HG03575 (cell line): Measurements from ENCODE around the gene CD53.
"Not testable (repeated sequence)": the region's sequence is repeated elsewhere in the genome, so short reads cannot be mapped to it uniquely, and the experiment has no call there.

Experiments
- ATAC-seq: cut with Tn5 transposase; IDR thresholded peaks from one replicate; pipeline ENCODE4 v1.9.1; 2021; ENCODE audit not compliant: unreplicated experiment, insufficient number of reproducible peaks, low FRiP score; ENCODE audit errors: extremely low read depth

The CD53 gene, protein sequence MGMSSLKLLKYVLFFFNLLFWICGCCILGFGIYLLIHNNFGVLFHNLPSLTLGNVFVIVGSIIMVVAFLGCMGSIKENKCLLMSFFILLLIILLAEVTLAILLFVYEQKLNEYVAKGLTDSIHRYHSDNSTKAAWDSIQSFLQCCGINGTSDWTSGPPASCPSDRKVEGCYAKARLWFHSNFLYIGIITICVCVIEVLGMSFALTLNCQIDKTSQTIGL

GRCh38 chr1:110872745-110873720 is at the start of gene CD53:
Gene CD53 (plus strand): TSS chr1:110873148. CDS start chr1:110891409, 18,261 bp downstream.
- ATAC-seq: no peak

GRCh38 chr1:110824192-110824591 is 48.8 kb upstream of the CD53 start:
- no peak for ATAC-seq

- ATAC-seq: no peak
Measured at GRCh38 chr1:110829955-110830553, 42.9 kb upstream of the CD53 start.

DNA sequence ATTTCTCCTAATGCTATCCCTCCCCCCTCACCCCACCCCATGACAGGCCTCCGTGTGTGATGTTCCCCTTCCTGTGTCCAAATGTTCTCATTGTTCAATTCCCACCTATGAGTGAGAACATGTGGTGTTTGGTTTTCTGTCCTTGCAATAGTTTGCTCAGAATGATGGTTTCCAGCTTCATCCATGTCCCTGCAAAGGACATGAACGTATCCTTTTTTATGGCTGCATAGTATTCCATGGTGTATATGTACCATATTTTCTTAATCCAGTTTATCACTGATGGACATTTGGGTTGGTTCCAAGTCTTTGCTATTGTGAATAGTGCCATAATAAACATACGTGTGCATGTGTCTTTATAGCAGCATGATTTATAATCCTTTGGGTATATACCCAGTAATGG is 39.2 kb upstream of the CD53 start:
- not testable (repeated sequence) for ATAC-seq

DNA sequence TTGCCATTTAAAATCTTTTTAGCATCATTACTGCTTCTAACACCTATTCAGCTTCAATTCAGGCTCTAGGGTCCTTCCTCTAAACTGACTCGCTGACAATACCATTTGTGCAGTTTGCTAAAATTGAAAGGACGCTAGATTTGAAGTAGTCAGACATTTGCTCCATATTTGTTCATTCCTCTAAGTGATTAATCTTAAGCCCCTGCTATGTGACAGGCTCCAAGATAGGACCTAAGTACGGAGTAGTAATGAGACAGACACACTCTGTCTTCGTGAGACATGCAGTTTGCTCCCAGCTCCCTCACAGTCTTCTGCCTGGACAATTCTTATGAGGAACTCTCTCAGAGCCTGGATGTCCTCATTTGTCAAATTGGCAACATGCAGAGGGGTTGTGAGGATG is 26.1 kb upstream of the CD53 start:
- no peak for ATAC-seq

GRCh38 chr1:110850145-110850544 is 22.8 kb upstream of the CD53 start:
- ATAC-seq: no peak

DNA sequence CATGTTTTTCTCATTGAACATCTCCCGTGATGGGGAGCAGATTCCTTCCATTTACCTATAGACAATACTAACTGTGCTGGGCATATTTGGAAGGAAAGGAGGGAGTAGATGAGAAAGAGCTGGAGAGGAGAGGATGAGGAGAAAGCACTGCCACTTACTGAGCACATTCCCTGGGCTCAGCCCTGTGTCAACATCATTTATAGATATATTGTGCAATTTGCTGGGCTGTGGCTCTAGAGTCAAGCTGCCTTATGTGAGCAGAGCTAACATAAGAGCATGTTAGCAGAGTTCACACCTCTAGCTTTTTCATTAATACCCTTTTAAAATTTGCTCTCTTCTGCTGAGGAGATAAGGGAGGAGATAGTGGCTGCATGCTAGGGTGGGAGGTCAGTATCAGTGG is 22.3 kb upstream of the CD53 start:
- ATAC-seq: no peak

DNA sequence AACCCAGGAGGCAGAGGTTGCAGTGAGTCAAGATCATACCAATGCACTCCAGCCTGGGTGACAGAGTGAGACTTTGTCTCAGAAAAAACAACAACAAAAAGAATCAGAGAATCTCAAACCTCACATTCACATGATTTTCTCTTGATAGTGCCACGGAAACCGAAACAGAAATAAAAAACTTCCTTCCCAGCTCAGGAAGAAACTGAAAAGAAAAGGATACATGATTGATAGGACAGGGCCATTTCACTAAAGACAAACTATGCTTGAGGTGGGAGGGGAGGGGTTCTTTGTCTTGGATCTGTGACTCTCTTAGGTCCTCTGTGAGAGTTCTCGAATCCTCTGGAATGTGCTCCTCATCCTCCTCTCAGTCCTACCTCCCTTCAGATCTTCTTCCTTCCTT is 19.8 kb upstream of the CD53 start:
- no peak for ATAC-seq

DNA sequence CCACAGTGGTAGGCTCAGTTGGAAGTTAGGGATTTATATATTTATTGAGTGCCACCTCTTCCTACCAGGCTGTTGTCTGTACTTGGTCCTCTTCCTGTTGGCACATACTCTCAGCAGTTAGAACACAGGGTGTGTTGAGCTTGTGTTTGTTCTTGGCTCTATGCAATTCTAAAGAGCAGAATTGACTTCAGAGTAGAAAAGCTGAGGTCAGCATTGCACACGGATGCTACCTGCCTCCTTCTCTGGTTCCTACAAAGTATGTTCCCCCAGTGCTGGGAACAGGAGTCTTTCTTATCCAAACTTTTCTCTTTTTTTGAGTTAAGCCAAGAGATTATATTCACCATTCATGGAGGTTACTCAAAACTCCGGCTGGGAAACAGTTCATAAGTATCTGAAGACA is 16.5 kb upstream of the CD53 start:
- ATAC-seq: no peak

GRCh38 chr1:110857964-110858948 is 14.7 kb upstream of the CD53 start:
- no peak for ATAC-seq

DNA sequence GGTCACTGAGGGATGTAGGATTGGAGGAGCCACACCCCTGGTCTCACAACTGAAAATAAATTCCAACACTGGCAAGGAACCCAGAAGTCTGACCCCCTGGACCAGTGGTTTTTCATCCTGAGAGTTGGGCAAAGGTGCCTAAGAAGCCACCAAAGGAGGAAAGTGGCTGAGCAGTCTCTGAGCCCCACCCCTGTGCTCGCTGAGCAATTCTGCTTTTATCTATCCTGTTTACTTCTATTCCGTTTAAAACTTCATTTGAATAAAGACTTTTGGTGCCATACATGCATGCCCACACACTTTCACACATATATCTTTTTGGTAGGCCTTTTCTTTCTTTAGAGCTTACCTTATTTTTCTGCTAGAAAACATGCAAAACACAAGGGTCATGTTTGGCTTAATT is 13.9 kb upstream of the CD53 start:
- no peak for ATAC-seq

DNA sequence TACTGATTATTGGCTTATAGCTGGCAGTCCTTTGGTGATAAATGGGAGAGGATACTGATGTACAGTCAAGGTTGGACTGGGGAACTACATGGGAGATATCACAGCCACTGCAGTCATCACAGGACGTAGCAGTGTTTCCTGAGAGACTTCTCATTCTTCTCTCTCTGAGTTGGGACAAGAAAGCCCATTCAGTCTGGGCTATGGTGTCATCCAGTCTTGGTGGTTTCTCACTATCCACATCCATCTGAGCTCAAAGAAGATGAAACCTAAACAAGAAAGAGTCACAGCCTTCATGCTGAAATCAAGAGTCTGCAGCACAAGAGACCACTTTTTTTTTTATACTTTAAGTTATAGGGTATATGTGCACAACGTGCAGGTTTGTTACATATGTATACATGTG is 12.8 kb upstream of the CD53 start:
- ATAC-seq: no peak

- not testable (repeated sequence) for ATAC-seq
Measured at GRCh38 chr1:110860620-110861019, 12.3 kb upstream of the CD53 start.

- not testable (repeated sequence) for ATAC-seq
Measured at GRCh38 chr1:110861942-110862341, 11.0 kb upstream of the CD53 start.

- ATAC-seq: no peak
Measured at GRCh38 chr1:110864287-110864686, 8.7 kb upstream of the CD53 start.

DNA sequence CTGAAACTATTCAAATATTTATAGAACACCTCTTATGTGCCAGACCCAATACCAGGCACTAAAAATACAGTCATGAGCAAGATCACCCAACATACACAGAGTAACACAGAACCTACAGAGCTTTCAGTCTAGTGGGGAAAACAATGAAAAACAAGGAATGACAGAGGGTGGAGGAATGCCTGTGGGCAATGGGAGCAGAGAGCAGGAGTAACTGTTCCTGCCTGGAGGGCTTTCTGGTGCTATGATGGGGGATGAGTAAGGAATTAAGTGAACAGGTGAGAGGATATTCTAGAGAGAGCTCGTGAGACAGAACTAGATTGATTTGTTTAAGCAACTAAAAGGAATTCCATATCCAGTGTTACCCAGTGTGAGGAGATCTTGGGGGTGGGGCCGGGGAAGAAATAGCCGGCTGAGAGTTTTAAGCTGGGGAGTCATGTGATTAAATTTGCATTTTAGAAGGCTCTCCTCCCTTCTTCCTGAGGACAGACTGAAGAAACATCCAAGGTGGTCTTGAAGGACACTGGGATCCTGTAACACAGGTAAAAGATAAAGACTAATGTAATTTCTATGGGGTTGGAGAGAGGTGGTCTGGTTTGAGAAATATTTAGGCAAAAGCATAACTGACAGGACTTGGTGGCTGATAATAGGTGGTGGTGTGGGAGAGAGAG is 2.1 kb upstream of the CD53 start:
- no peak for ATAC-seq

DNA sequence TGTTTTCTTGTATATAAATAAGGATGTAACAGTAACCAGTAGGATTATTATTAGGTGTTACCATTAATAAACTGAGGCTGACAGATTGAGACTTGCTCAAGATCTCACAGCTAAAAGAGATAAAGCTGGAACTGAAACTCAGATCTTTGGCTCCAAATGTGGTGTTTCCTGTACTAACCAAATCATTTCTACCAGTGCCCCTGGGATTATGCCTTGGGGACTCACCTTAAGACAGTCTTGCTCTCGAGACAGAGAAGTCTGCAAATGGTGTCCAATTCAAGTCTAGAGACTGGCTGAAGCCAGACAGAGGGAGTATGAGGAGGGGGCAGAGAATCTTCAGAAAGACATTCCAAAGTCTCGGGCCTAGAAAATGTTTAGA is 593 bp upstream of the CD53 start:
- ATAC-seq: no peak

- ATAC-seq: no peak
Measured at GRCh38 chr1:110873856-110874255, 908 bp downstream of the CD53 start.
